Measurements from ENCODE around the gene KCNK5.

Gene KCNK5

GRCh38 chr6:39196673-39197091 lies 32.6 kb downstream of the KCNK5 start:
- no peak for DNase-seq (ENCODE audit: extremely low read depth, low read depth)
- TF ChIP-seq CTCF (IDR thresholded peaks at IDR 0.05; ENCODE audit: low read depth, low read length, missing control alignments), result no peak
- H3K4me3 ChIP-seq (replicated peaks; ENCODE audit: low read depth, low read length), result no peak overlapping the region

- H3K4me3 ChIP-seq (replicated peaks; ENCODE audit: low read depth, low read length), result no peak overlapping the region
- no peak for TF ChIP-seq CTCF (IDR thresholded peaks at IDR 0.05; ENCODE audit: low read depth, low read length, missing control alignments)
- no peak for DNase-seq (ENCODE audit: extremely low read depth, low read depth)
These were observed 33.4 kb downstream of the KCNK5 start for GRCh38 chr6:39195792-39196385.

GRCh38 chr6:39194466-39194865 lies 34.8 kb downstream of the KCNK5 start:
- no peak for DNase-seq (ENCODE audit: extremely low read depth, low read depth)
- no peak overlapping the region for H3K4me3 ChIP-seq (replicated peaks; ENCODE audit: low read depth, low read length)
- no peak for TF ChIP-seq CTCF (IDR thresholded peaks at IDR 0.05; ENCODE audit: low read depth, low read length, missing control alignments)

- TF ChIP-seq CTCF (IDR thresholded peaks at IDR 0.05; ENCODE audit: low read depth, low read length, missing control alignments), result no peak
- no peak overlapping the region for H3K4me3 ChIP-seq (replicated peaks; ENCODE audit: low read depth, low read length)
- DNase-seq (ENCODE audit: extremely low read depth, low read depth), result no peak
These were observed 36.0 kb downstream of the KCNK5 start for GRCh38 chr6:39193201-39193791.

- no peak for TF ChIP-seq CTCF (IDR thresholded peaks at IDR 0.05; ENCODE audit: low read depth, low read length, missing control alignments)
These were observed 36.5 kb downstream of the KCNK5 start for GRCh38 chr6:39192736-39193135.

GRCh38 chr6:39191236-39191930 lies 37.9 kb downstream of the KCNK5 start:
- no peak for TF ChIP-seq CTCF (IDR thresholded peaks at IDR 0.05; ENCODE audit: low read depth, low read length, missing control alignments)
- DNase-seq (ENCODE audit: extremely low read depth, low read depth), result no peak
- H3K4me3 ChIP-seq (replicated peaks; ENCODE audit: low read depth, low read length), result no peak overlapping the region

More at GRCh38 chr6:39192736-39193135, 36.5 kb downstream of the KCNK5 start:
- no peak for DNase-seq (ENCODE audit: extremely low read depth, low read depth)
- no peak overlapping the region for H3K4me3 ChIP-seq (replicated peaks; ENCODE audit: low read depth, low read length)
